Liver (tissue), 9 donors: ENCODE measurements around the gene TUBB3. TPM values are rescaled to one million over a fixed set of nuclear protein-coding genes. Genes with fewer than 3 reads are reported as not detected.

Experiments used
- DNase-seq: peaks from one replicate; pipeline ENCODE4 v3.0.0-alpha.2; 2017; ENCODE audit warnings: low spot score
- H3K27ac ChIP-seq, 2 donors: one replicate each; pipeline ENCODE4 v1.7.0; 2013; ENCODE audit warnings: inconsistent platforms in 2 of 2, low read length in 2 of 2, control low read depth in 1 of 2, low read depth in 1 of 2, mild to moderate bottlenecking in 1 of 2
- H3K27me3 ChIP-seq, 4 donors: one replicate each; pipeline versions ENCODE4 v1.6.1 to v1.7.0; 2013; ENCODE audit warnings: low read length in 3 of 4, inconsistent platforms in 1 of 4, mild to moderate bottlenecking in 1 of 4, moderate library complexity in 1 of 4; ENCODE audit not compliant: control insufficient read depth in 4 of 4, insufficient read depth in 4 of 4
- H3K36me3 ChIP-seq, 4 donors: one replicate each; pipeline versions ENCODE4 v1.6.1 to v1.7.0; 2013; ENCODE audit warnings: low read length in 3 of 4, mild to moderate bottlenecking in 3 of 4, low read depth in 1 of 4, moderate library complexity in 1 of 4; ENCODE audit not compliant: control insufficient read depth in 4 of 4, insufficient read depth in 3 of 4
- H3K4me1 ChIP-seq, 4 donors: one replicate each; pipeline versions ENCODE4 v1.6.1 to v1.7.0; 2013; ENCODE audit warnings: low read length in 3 of 4, mild to moderate bottlenecking in 3 of 4, moderate library complexity in 1 of 4; ENCODE audit not compliant: control insufficient read depth in 4 of 4, insufficient read depth in 4 of 4
- H3K4me3 ChIP-seq, 3 donors: one replicate each; pipeline versions ENCODE4 v1.6.1 to v1.7.0; 2013; ENCODE audit warnings: low read length in 3 of 3, control low read depth in 1 of 3, low read depth in 1 of 3, mild to moderate bottlenecking in 1 of 3
- H3K9ac ChIP-seq, 2 donors: one replicate each; pipeline ENCODE4 v1.7.0; 2013; ENCODE audit warnings: low read length in 2 of 2, mild to moderate bottlenecking in 2 of 2, moderate library complexity in 2 of 2, control low read depth in 1 of 2, low read depth in 1 of 2
- H3K9me3 ChIP-seq, 4 donors: one replicate each; pipeline versions ENCODE4 v1.6.1 to v1.7.0; 2013; ENCODE audit warnings: low read length in 3 of 4; ENCODE audit not compliant: control insufficient read depth in 4 of 4
- EGR1 ChIP-seq, 2 donors: IDR thresholded peaks; 2 replicates each; pipeline ENCODE4 v1.6.1; 2016 to 2018; ENCODE audit warnings: antibody characterized with exemption in 2 of 2, low read depth in 2 of 2
- FOXA1 ChIP-seq: IDR thresholded peaks from 2 replicates; pipeline ENCODE4 v1.6.1; 2016; ENCODE audit warnings: antibody characterized with exemption
- GABPA ChIP-seq, 2 donors: IDR thresholded peaks in 1 of 2; conservative IDR thresholded peaks in 1 of 2; 2 replicates each; pipeline ENCODE4 v1.6.1; 2016; ENCODE audit warnings: antibody characterized with exemption in 2 of 2, mild to moderate bottlenecking in 1 of 2, moderate library complexity in 1 of 2
- HNF4A ChIP-seq, 2 donors: conservative IDR thresholded peaks; 2 replicates each; pipeline ENCODE4 v1.6.1; 2016; ENCODE audit warnings: antibody characterized with exemption in 2 of 2, mild to moderate bottlenecking in 2 of 2
- HNF4G ChIP-seq: IDR thresholded peaks from 2 replicates; pipeline ENCODE4 v1.6.1; 2016; ENCODE audit warnings: antibody characterized with exemption
- JUND ChIP-seq, 2 donors: IDR thresholded peaks; 2 replicates each; pipeline ENCODE4 v1.6.1; 2016; ENCODE audit warnings: antibody characterized with exemption in 2 of 2
- MAX ChIP-seq: IDR thresholded peaks from 2 replicates; pipeline ENCODE4 v1.6.1; 2016; ENCODE audit warnings: antibody characterized with exemption
- REST ChIP-seq: IDR thresholded peaks from 2 replicates; pipeline ENCODE4 v1.6.1; 2016; ENCODE audit warnings: antibody characterized with exemption, mild to moderate bottlenecking
- SP1 ChIP-seq: IDR thresholded peaks from 2 replicates; pipeline ENCODE4 v1.6.1; 2018; ENCODE audit warnings: antibody characterized with exemption, mild to moderate bottlenecking
- TAF1 ChIP-seq: conservative IDR thresholded peaks from 2 replicates; pipeline ENCODE4 v1.6.1; 2016; ENCODE audit warnings: antibody characterized with exemption, mild to moderate bottlenecking
- ZBTB33 ChIP-seq: IDR thresholded peaks from 2 replicates; pipeline ENCODE4 v1.6.1; 2016; ENCODE audit warnings: antibody characterized with exemption
- WGBS: extraction: QIAGEN DNeasy Blood & Tissue Kit; methylation state at CpG from one replicate; pipeline ENCODE4 v1.1.7; 2013; 5-methylcytosine and 5-hydroxymethylcytosine counted together
- polyA plus RNA-seq, 2 donors: library from polyadenylated mRNA; stranded (reverse) in 1 of 2; unstranded in 1 of 2; fragments of 200-250 nt in 1 of 2; fragments of >200 nt in 1 of 2; fragmentation: Nextera tagmentation in 1 of 2; extraction: Ambion mirVana in 1 of 2; gene quantifications; one replicate each; pipeline versions ENCODE4 v1.2.1 to v1.2.3, GENCODE V29; 2013 to 2015
- total RNA-seq, 2 donors: library from RNA; depleted of rRNA; stranded (reverse); fragments of >200 nt; gene quantifications; one replicate each; pipeline ENCODE4 v1.2.3, GENCODE V29; 2014
- donor health status: healthy.
- donor health status: healthy.
- donor health status: healthy.
- donor health status: healthy.
- donor health status: healthy.

Gene TUBB3
- total and polyA plus RNA-seq, 4 donors, result 0.17 to 0.89 (median 0.25) TPM; not detected in 1

GRCh38 chr16:89897204-89897603 lies 25.9 kb upstream of the TUBB3 start (continued):
- TF ChIP-seq MAX, result no peak

- no peak for TF ChIP-seq HNF4A (conservative IDR thresholded peaks at IDR 0.05)
- no peak for TF ChIP-seq SP1
- TF ChIP-seq REST, result no peak
- TF ChIP-seq JUND (IDR thresholded peaks at IDR 0.05), result no peak
- Histone ChIP-seq H3K27ac (no peak overlapping the region), H3K9me3 (no peaks in the 10 kb centered on the region), H3K9ac (no peak overlapping the region), H3K4me1 (no peaks in the 10 kb centered on the region), H3K4me3 (no peak overlapping the region), H3K36me3 (peaks cover 28 to 72% (median 38%) of the 10 kb centered on the region in 4 donors), H3K27me3 (no peaks in the 10 kb centered on the region)
- 94% methylated on average over 36 of the region's 36 CpGs for WGBS
- DNase-seq, result no peak
Observed at GRCh38 chr16:89898201-89898967, 24.8 kb upstream of the TUBB3 start.

GRCh38 chr16:89899879-89900481 lies 23.2 kb upstream of the TUBB3 start:
- no peak for DNase-seq
- Histone ChIP-seq H3K9ac (no peak overlapping the region), H3K4me1 (no peaks in the 10 kb centered on the region), H3K27ac (no peak overlapping the region), H3K27me3 (no peaks in the 10 kb centered on the region), H3K36me3 (peaks cover 29 to 74% (median 42%) of the 10 kb centered on the region in 4 donors), H3K4me3 (no peak overlapping the region), H3K9me3 (no peaks in the 10 kb centered on the region)
- 94% methylated on average over 20 of the region's 20 CpGs for WGBS
- no peak for TF ChIP-seq GABPA (IDR thresholded peaks at IDR 0.05 in 1 of 2, conservative IDR thresholded peaks at IDR 0.05 in 1 of 2)
- no peak for TF ChIP-seq ZBTB33
- TF ChIP-seq JUND (IDR thresholded peaks at IDR 0.05), result no peak
- no peak for TF ChIP-seq EGR1 (IDR thresholded peaks at IDR 0.05; ENCODE audit: low read depth in 2 of 2)
- no peak for TF ChIP-seq HNF4G
- no peak for TF ChIP-seq MAX
- no peak for TF ChIP-seq TAF1
- no peak for TF ChIP-seq FOXA1
- TF ChIP-seq SP1, result no peak
